PFSK-1 (cell line): ENCODE measurements around the gene FGFR4.

Experiments
- FOXP2 ChIP-seq: optimal IDR thresholded peaks from 2 replicates; pipeline ENCODE3; 2011; ENCODE audit warnings: borderline replicate concordance, control low read depth, inconsistent platforms; ENCODE audit not compliant: insufficient read depth; ENCODE audit errors: extremely low read length, extremely low read depth
- POLR2AphosphoS5 ChIP-seq: IDR thresholded peaks from 2 replicates; pipeline ENCODE4 v1.6.1; 2012; ENCODE audit warnings: low read depth, mild to moderate bottlenecking, control low read depth, low read length, moderate library complexity
- REST ChIP-seq, 2 experiments: IDR thresholded peaks; 2 replicates each; pipeline versions ENCODE4 v1.6.1 to v1.8.0; 2011 to 2012; ENCODE audit warnings: low read depth in 2 of 2, low read length in 2 of 2, control low read depth in 1 of 2, inconsistent platforms in 1 of 2, mild to moderate bottlenecking in 1 of 2, moderate library complexity in 1 of 2; ENCODE audit not compliant: insufficient read depth in 1 of 2
- SIN3A ChIP-seq: IDR thresholded peaks from 2 replicates; pipeline ENCODE4 v1.6.1; 2012; ENCODE audit warnings: mild to moderate bottlenecking, low read length, moderate library complexity, borderline replicate concordance; ENCODE audit not compliant: insufficient read depth
- TAF1 ChIP-seq: IDR thresholded peaks from 2 replicates; pipeline ENCODE4 v1.6.1; 2012; ENCODE audit warnings: low read length, control low read depth, borderline replicate concordance; ENCODE audit not compliant: insufficient read depth

Gene FGFR4

DNA sequence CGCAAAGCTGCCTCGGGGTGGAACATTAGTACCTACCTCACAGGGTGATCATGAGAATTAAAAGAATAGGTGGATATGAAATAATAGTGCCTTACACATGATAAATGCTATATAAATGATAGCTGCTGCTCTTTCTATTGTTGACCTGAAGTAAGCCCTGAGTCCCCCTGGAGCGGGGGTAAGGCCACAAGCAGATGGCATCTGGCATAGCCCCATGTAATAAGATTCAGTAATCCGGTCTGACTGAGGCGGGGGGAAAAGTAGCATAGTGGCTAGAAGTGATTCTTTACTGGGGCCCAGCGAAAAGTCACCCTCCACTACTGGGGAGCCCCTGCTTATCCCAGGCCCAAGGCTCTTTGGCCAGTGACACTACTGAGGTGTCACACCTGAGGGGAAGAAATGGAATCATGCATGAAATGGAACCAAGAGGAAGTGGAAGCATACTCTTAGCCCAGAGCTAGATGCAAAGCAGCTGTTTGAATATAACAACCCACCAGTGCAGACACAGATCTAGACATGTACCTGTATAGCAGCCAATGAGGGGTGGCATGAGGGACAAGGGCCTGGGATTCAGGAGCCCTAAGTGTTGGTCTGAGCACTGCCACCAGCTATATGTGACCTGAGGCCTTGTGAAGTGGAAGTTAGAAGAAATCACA, 16.1 kb upstream of the FGFR4 start:
- TF ChIP-seq REST (IDR thresholded peaks at IDR 0.05; ENCODE audit: insufficient read depth in 1 of 2, low read depth in 2 of 2, low read length in 2 of 2) (no peak), SIN3A (no peak), TAF1 (no peak)

DNA sequence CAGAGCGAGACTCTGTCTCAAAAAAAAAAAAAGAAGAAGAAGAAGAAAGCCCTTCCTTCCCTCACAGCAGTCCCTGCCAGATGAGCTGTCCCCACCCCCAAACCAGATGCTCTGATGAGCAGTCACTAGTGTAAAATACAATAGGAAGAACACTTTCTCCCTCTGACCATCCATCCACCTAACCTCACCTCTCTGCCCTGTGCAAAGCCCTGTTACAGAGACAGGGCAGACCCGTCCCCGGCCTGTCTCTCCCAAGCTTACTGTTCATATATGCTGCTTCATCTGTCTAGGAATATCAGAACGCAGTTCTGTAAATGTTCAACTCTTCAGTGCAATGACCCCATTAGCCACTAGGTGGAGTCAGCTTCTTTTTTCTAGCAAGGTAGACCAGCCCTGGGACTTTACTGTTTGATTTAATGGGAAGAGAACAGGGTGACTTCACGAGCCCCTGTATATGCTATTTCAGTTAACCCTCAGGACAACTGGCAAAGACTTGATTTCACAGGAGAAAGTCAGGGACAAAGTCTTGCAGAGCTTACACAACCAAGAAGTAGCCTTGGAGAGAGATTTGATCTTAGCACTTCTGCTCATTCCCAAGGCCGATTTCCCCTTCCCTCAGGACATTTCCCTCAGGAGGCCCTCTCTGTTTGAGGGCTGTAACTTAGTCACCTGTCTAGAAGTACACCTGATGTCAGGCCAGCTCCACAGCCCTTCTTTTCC, 14.9 kb upstream of the FGFR4 start:
- TF ChIP-seq TAF1, result no peak
- 0 out of 2 replicates have a peak, but pooled peaks have one; percentile 0 for TF ChIP-seq POLR2AphosphoS5

DNA sequence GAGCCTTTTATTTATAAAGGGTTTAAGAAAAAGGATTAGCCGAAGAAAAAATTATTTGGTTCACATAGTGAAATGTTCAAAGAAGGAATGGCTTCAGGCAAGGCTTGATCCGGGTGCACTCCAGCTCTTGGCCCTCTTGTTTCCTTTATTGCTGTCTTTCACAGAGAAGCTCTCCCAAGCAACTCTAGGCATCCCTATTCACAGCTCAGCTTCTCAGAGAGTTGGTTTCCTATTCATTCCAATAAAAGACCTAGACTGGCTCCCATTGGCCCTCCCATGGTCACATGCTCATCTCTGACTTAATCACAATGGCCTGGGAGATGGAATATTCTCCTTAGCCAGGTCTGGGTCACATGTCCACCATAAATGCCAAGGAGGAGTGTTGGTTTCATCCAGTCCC, 9.4 kb upstream of the FGFR4 start:
- TF ChIP-seq SIN3A (no peak), REST (IDR thresholded peaks at IDR 0.05; ENCODE audit: insufficient read depth in 1 of 2, low read depth in 2 of 2, low read length in 2 of 2) (no peak), POLR2AphosphoS5 (no peak), FOXP2 (no peak), TAF1 (no peak)

GRCh38 chr5:177079606-177080005, 7.1 kb upstream of the FGFR4 start:
- TF ChIP-seq POLR2AphosphoS5, result no peak

DNA sequence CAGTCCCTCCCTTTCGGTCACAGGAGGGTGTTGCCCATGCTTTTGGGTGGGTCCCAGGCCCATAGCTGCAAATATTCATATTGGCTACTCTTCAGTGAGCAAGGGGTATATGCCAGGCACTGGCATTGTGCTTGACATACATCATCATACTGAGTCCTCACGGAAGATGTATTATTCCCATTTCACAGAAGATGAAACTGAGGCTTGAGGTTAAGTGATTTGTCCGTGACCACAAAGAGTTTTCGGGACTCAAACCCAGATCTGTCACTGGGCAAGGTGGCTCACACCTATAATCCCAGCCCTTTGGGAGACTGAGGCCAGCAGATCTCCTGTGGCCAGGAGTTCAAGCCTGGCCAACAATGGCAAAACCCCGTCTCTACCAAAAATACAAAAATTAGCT, 6.5 kb upstream of the FGFR4 start:
- TF ChIP-seq TAF1 (no peak), POLR2AphosphoS5 (no peak), SIN3A (no peak), FOXP2 (no peak), REST (IDR thresholded peaks at IDR 0.05; ENCODE audit: insufficient read depth in 1 of 2, low read depth in 2 of 2, low read length in 2 of 2) (no peak)

DNA sequence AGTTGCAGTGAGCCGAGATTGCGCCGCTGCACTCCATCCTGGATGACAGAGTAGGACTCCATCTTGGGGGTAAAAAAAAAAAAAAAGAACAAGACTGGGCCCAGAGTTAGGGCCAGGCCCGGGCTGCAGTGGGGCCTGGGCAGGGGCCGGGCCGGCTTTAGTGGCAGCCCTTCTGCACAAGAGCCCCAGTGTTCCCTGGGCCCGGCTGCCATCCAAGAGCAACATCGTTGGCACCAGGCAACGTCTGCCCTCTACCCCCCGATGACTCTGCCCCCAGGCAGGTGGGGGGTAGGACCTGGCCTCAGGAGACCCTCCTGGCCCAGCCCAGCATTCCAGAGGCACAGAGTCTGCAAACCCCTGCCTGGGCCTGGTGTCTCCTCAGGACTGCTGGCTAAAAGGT, 4.9 kb upstream of the FGFR4 start:
- no peak for TF ChIP-seq POLR2AphosphoS5

DNA sequence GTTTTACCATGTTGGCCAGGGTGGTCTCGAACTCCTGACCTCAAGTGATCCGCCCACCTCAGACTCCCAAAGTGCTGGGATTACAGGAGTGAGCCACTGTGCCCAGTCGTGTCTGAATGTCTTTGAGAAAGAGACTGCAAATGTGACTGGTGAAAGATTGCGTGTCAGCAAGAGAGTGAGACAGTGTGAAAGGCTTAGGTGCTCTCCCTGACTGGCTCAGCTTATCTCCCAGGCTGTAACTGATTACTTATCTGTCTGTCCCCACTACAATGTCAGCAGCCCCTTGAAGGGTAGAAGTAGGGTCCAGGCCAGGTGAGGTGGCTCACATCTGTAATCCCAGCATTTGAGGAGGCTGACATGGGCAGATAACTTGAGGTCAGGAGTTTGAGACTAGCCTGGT, 3.4 kb upstream of the FGFR4 start:
- no peak for TF ChIP-seq POLR2AphosphoS5
- no peak for TF ChIP-seq REST (IDR thresholded peaks at IDR 0.05; ENCODE audit: insufficient read depth in 1 of 2, low read depth in 2 of 2, low read length in 2 of 2)
- TF ChIP-seq SIN3A, result no peak
